NOMO-1 (cell line): ENCODE data around the gene SSR4.

Source experiments
- DNase-seq, 2 experiments: peaks; one replicate each; lab custom pipeline; 2025; ENCODE audit not compliant: unreplicated experiment in 2 of 2; lab: John Stamatoyannopoulos, UW

Gene SSR4

GRCh38 chrX:153828308-153828707 lies 33.8 kb downstream of the SSR4 start:
- no peak for DNase-seq

- DNase-seq: no peak
Observed at GRCh38 chrX:153828723-153829548, 34.5 kb downstream of the SSR4 start.

- DNase-seq: no peak
Observed at GRCh38 chrX:153829549-153829798, 35.0 kb downstream of the SSR4 start.

DNA sequence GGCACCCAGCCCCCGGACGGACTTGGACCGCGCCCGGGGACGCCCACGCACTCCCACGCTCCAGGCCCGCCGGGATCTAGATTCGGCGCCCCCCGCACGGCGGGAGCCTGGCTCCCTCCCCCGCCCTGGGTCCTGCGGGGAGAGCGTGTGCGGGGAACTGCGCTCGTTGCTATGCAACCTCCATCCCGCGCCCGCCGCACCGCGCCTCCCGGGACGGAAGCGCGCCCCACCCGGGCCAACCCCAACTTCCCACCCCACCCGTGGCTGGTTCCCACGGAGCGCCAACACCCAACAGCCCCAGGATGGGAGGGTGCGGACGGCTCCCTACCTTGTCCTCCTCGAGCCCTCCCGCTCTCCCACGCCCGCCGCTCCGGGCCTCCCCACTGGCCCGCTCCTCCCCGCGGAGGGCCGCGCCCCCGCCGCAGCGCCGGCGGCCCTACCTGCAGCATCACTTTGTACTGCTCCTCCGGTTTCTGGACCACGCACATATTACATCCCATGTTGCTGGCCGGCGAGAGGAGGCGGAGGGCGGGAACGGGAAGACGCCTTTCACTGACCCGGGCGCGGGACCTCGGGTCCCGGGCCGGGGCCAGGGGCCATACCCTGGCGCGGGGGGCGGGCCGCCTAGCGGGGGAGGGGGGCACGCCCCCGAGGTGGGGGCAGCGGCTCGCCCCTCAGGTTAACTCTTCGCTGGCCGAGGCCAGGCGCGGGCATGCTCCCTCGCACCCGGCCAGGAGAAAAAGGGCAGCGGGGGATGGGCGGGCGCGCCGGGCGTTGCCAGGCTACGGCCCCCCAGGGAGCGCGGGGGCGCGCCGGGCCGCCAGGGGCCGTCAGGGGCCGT lies 35.6 kb downstream of the SSR4 start, which contains the start of gene PDZD4:
Gene PDZD4, minus strand, starts transcription at position 746 of the 841 bp plus-strand sequence. Its CDS starts 246 bp downstream, at position 500.
- DNase-seq: no peak

DNA sequence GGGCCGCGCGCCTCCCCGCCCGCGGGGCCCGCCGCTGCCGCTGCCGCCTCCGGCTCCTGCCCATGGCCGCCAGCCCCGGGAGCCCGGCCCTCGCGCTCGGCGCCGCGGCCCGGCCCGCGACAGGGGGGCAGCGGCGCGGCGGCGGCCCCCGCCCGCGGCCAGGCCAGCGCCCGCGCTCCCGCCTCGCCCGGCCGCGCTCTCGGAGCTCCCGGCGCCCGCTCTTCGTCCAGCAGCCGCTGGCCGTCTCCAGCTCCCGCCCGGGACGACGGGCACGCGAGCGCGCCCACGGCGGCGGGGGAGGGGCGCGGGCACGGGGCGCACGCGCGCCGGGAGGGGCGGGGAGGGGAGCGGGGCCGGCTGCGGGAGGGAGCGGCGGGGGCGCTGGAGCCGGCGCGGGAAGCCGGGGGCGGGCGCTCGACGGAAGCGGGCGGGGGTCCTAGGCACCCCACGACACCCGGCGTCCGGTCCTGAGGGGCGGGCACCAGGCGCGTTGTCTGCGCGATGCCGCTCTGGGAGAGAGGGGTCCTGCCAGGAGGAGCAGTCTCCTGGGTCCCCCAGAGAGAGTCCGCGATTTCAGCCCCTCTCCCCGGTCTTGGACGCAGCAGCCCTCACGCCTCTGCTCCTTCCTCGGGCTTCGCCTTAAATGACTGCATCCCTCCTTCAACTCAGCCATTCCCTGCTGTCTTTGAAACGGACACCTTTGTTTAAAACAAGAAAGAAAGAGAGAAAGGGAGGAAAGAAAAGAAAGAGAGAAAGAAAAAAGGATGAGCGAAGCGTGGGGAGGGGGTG lies 36.4 kb downstream of the SSR4 start:
- DNase-seq: no peak

GRCh38 chrX:153831429-153832150 lies 37.1 kb downstream of the SSR4 start:
- peak; percentile 19 to 20 for DNase-seq

GRCh38 chrX:153832728-153833127 lies 38.3 kb downstream of the SSR4 start:
- no peak for DNase-seq

DNA sequence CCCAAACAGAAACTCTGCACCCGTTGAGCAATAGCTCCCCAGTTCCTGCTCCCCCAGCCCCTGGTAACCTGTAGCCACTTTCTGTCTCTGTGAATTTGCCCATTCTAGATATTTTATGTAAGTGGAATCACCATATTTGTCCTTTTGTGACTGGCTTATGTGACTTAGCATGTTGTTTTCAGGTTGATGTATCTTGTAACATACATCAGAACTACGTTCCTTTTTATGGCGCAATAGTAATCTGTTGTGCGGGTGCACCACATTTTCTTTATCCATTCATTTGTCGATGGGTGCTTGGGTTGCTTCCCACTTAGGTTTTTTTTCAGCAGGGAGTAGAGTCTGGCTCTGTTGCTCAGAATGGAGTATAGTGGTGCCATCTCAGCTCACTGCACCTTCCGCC lies 42.5 kb downstream of the SSR4 start:
- DNase-seq: no peak

- no peak for DNase-seq
Observed at GRCh38 chrX:153844509-153845082, 50.1 kb downstream of the SSR4 start.

DNA sequence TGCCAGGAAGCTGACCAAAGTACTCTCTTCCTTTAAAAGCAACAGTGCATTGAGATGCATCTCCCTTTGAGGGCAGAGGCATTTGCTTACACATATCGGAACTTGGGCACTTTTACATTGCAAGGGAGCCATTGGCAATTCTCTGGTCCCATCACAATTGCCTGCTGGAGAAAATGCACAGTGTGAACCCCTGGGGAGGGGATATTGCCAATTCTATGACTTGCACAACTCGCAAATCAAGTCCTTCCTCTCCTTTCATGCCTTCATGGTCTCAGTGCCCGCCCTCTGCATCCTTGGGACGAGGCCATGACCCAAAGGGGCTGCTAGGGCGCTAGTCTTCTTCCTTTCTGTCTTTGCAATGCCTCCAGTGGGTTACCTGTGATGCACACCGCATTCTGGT lies 50.7 kb downstream of the SSR4 start:
- DNase-seq: no peak

GRCh38 chrX:153845842-153846241 lies 51.4 kb downstream of the SSR4 start:
- DNase-seq: no peak
